Measurements from ENCODE around the gene TTR.

TTR gene

DNA sequence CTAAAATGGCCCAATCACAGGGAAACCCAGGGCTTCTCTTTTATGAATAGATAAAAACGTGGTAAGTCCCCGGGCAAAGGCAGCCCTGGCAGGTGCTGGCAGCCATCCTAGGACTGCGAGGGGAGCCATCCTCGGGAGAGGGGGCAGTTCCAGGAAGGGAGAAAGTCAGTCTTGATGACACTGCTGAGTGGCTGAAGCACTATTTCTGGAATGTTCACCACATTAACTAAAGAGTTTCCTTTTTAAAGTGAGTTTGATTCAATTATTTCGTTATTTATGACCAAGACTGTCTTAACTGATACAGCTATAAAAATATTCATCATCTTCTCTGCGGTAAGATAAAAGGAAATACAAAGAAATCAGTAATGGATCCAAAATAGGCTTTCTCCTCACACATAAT is 20.4 kb downstream of the TTR start:
- Histone ChIP-seq H3K4me1 (ENCODE audit: low read depth, poor library complexity, severe bottlenecking) (no peaks in the 10 kb centered on the region), H3K79me2 (ENCODE audit: insufficient read depth, low read depth) (no peaks in the 10 kb centered on the region), H2AFZ (ENCODE audit: low read depth) (no peak overlapping the region), H3K9ac (no peak overlapping the region), H4K20me1 (ENCODE audit: insufficient read depth) (no peaks in the 10 kb centered on the region), H3K36me3 (ENCODE audit: insufficient read depth) (no peaks in the 10 kb centered on the region), H3K4me3 (IDR thresholded peaks at IDR 0.05; ENCODE audit: insufficient read depth, low read depth, low read length) (no peak overlapping the region), H3K27ac (no peak overlapping the region), H3K4me2 (no peak overlapping the region), H3K27me3 (ENCODE audit: insufficient read depth, low read depth) (no peaks in the 10 kb centered on the region)
- no peak for TF ChIP-seq CTCF (conservative IDR thresholded peaks at IDR 0.05; ENCODE audit: low read depth, low read length)

GRCh38 chr18:31614044-31614443 is 22.4 kb downstream of the TTR start:
- no peaks in the 10 kb centered on the region for H4K20me1 ChIP-seq (ENCODE audit: insufficient read depth)
- no peak for TF ChIP-seq CTCF (conservative IDR thresholded peaks at IDR 0.05; ENCODE audit: low read depth, low read length)
- H3K4me2 ChIP-seq, result no peak overlapping the region
- no peak overlapping the region for H3K9ac ChIP-seq
- no peak overlapping the region for H3K27ac ChIP-seq
- H3K36me3 ChIP-seq (ENCODE audit: insufficient read depth), result no peaks in the 10 kb centered on the region
- no peaks in the 10 kb centered on the region for H3K79me2 ChIP-seq (ENCODE audit: insufficient read depth, low read depth)
- H3K4me3 ChIP-seq (IDR thresholded peaks at IDR 0.05; ENCODE audit: insufficient read depth, low read depth, low read length), result no peak overlapping the region
- no peak overlapping the region for H2AFZ ChIP-seq (ENCODE audit: low read depth)
- no peaks in the 10 kb centered on the region for H3K4me1 ChIP-seq (ENCODE audit: low read depth, poor library complexity, severe bottlenecking)
- H3K27me3 ChIP-seq (ENCODE audit: insufficient read depth, low read depth), result no peaks in the 10 kb centered on the region

DNA sequence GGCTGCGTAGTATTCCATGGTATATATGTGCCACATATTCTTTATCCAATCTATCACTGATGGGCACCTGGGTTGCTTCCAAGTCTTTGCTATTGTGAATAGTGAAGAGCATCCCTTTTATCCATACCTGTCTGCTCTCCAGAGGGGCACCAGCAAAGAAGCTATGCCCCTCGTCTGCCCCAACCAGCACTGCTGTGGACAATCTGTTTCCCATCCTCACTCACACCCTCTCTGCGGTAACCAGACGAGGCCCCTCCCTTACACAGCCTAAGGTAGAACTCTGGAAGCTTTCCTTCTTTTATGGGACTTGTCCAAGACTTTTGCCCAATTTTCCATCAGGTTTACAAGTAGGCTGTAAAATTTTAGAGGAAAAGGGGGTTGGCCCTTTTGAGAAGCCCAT is 24.9 kb downstream of the TTR start:
- no peaks in the 10 kb centered on the region for H3K27me3 ChIP-seq (ENCODE audit: insufficient read depth, low read depth)
- no peak overlapping the region for H3K27ac ChIP-seq
- no peak overlapping the region for H3K4me3 ChIP-seq (IDR thresholded peaks at IDR 0.05; ENCODE audit: insufficient read depth, low read depth, low read length)
- H3K36me3 ChIP-seq (ENCODE audit: insufficient read depth), result no peaks in the 10 kb centered on the region
- no peak overlapping the region for H3K9ac ChIP-seq
- no peak overlapping the region for H2AFZ ChIP-seq (ENCODE audit: low read depth)
- no peaks in the 10 kb centered on the region for H4K20me1 ChIP-seq (ENCODE audit: insufficient read depth)
- no peak overlapping the region for H3K4me2 ChIP-seq
- no peaks in the 10 kb centered on the region for H3K79me2 ChIP-seq (ENCODE audit: insufficient read depth, low read depth)
- H3K4me1 ChIP-seq (ENCODE audit: low read depth, poor library complexity, severe bottlenecking), result no peaks in the 10 kb centered on the region
- no peak for TF ChIP-seq CTCF (conservative IDR thresholded peaks at IDR 0.05; ENCODE audit: low read depth, low read length)

- Histone ChIP-seq H3K79me2 (ENCODE audit: insufficient read depth, low read depth) (no peaks in the 10 kb centered on the region), H3K4me3 (IDR thresholded peaks at IDR 0.05; ENCODE audit: insufficient read depth, low read depth, low read length) (no peak overlapping the region), H3K4me1 (ENCODE audit: low read depth, poor library complexity, severe bottlenecking) (no peaks in the 10 kb centered on the region), H3K4me2 (no peak overlapping the region), H4K20me1 (ENCODE audit: insufficient read depth) (no peaks in the 10 kb centered on the region), H2AFZ (ENCODE audit: low read depth) (no peak overlapping the region), H3K27ac (no peak overlapping the region), H3K27me3 (ENCODE audit: insufficient read depth, low read depth) (no peaks in the 10 kb centered on the region), H3K9ac (no peak overlapping the region), H3K36me3 (ENCODE audit: insufficient read depth) (no peaks in the 10 kb centered on the region)
- no peak for TF ChIP-seq CTCF (conservative IDR thresholded peaks at IDR 0.05; ENCODE audit: low read depth, low read length)
These were observed 25.5 kb downstream of the TTR start for GRCh38 chr18:31617031-31617717.

All from KMS-11 (cell line).